Activated CD4-positive, alpha-beta T cell treated with anti-CD3 and anti-CD28 coated beads for 24 hours (primary cell): ENCODE results near the gene HEXIM1.

Experiments used
- DNase-seq, 2 donors: peaks; one replicate each; pipeline ENCODE4 v3.0.0-alpha.2; 2020; ENCODE audit warnings: low read depth in 2 of 2

HEXIM1 gene

GRCh38 chr17:45148183-45149036 lies at the start of gene HEXIM1:
Gene HEXIM1 (plus strand): TSS chr17:45148475. CDS start chr17:45149191, 716 bp downstream.
- DNase-seq = peak; percentile 96 to 98

- DNase-seq = peak; percentile 57 to 75
These were observed 49.2 kb upstream of the HEXIM1 start for GRCh38 chr17:45098869-45099616.

- DNase-seq = no peak
These were observed 46.8 kb upstream of the HEXIM1 start for GRCh38 chr17:45101546-45101882.

- no peak for DNase-seq
These were observed 46.1 kb upstream of the HEXIM1 start for GRCh38 chr17:45101883-45102811.

- no peak for DNase-seq
These were observed 45.4 kb upstream of the HEXIM1 start for GRCh38 chr17:45102856-45103255.

GRCh38 chr17:45103269-45103795 lies 44.9 kb upstream of the HEXIM1 start:
- DNase-seq = no peak

GRCh38 chr17:45104029-45104428 lies 44.2 kb upstream of the HEXIM1 start:
- DNase-seq = no peak

GRCh38 chr17:45104497-45104896 lies 43.8 kb upstream of the HEXIM1 start:
- no peak for DNase-seq

GRCh38 chr17:45104907-45105624 lies 43.2 kb upstream of the HEXIM1 start:
- no peak for DNase-seq

- no peak for DNase-seq
These were observed 42.2 kb upstream of the HEXIM1 start for GRCh38 chr17:45106096-45106495.

- no peak for DNase-seq
These were observed 41.7 kb upstream of the HEXIM1 start for GRCh38 chr17:45106582-45106981.

- no peak for DNase-seq
These were observed 40.8 kb upstream of the HEXIM1 start for GRCh38 chr17:45107293-45108010.

GRCh38 chr17:45108051-45108450 lies 40.2 kb upstream of the HEXIM1 start:
- DNase-seq = no peak

GRCh38 chr17:45108595-45109521 lies 39.4 kb upstream of the HEXIM1 start:
- no peak for DNase-seq

- DNase-seq = no peak
These were observed 37.3 kb upstream of the HEXIM1 start for GRCh38 chr17:45110676-45111611.

- no peak for DNase-seq
These were observed 36.4 kb upstream of the HEXIM1 start for GRCh38 chr17:45111850-45112249.

GRCh38 chr17:45112559-45113423 lies 35.5 kb upstream of the HEXIM1 start:
- no peak for DNase-seq
